DMS153 treated with DMSO at 0.1 percent for 48 hours (cell line): ENCODE results near the gene LRRC74A.

Experiments
- DNase-seq: peaks from one replicate; lab custom pipeline; 2025; ENCODE audit not compliant: unreplicated experiment; lab: John Stamatoyannopoulos, UW

The LRRC74A gene

DNA sequence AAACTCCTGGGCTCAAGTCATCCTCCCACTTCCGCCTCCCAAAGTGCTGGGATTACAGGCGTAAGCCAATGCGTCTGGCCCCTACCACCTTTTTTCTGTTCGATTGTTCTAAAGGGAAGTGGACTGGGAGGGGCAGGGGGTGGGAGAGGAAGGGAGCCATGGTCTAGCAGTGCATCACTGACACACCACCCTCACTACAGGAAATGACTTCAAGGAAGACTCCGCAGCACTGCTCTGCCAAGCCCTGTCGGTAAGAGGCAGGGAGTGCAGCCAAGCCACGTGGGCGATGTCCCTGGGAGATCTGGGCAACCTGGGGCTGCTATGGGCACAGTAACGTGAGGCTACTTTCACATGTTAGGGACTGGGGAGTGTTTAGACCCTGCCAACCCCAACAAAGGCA, 18.0 kb downstream of the LRRC74A start:
- DNase-seq, result no peak

DNA sequence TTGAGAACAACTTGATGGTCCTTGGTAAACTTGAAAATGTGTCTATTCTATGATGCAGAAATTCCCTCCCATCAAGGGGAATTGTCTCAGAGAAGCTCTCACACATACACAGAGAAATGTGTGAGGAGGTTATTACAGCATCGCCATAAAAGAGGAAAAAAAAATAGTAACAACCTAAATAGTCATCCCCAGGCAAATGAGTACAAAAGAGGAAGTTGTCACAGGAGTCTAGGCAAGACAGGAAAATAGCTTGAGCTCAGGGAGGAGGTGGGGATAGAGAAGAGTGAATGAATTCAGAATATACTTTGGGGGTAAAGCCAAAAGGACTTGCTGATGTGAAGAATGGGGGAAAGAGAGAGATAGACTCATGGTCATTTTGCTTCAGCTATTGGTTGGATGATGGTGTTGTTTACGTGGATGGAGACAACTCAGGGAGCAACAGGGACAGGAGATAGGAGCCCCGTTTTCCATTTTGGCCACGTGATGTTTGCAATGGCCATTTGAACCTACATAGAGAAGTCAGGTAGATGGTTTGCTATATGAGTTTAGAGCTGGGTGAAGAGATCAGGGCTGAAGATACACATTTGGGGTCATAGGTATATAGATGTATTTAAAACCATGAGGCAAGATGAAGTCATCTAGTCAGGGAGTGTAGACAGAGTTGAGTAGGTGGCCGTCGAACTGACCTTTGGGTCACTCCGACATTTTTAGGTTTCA, 20.3 kb downstream of the LRRC74A start:
- no peak for DNase-seq

DNA sequence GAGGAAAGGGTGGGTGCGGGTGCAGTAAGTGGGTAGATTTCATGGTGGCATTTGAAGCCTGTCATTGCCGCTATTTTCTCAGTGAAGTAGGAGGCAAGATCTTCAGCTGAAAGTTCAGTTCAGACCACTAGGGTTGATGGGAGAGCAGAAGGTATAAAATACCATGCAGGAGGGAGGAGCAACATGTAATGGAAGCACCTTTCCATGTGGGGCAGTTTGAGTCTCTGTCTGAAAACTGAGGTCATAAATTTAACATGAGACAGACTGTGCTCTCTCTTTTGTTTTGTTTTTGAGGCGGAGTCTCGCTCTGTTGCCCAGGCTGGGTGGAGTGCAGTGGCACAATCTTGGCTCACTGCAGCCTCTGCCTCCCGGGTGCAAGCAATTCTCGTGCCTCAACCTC, 22.7 kb downstream of the LRRC74A start:
- no peak for DNase-seq

- DNase-seq, result no peak
Observed at GRCh38 chr14:76855066-76855465, 28.9 kb downstream of the LRRC74A start.

DNA sequence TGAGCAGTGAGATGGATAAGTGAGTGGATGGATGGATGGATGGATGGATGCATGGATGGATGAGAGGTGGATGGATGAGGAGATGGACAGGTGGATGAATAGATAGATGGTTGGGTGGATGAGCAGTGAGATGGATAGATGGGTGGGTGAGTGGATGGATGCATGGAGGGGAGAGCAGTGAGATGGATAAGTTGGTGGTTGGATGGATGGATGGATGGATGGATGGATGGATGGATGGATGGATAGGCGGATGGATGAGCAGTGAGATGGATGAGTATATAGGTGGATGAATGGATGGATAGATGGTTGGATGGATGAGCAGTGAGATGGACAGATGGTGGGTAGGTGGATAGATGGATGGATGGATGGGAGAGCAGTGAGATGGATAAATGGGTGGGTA, 30.6 kb downstream of the LRRC74A start:
- no peak for DNase-seq

GRCh38 chr14:76861574-76862255, 35.5 kb downstream of the LRRC74A start:
- no peak for DNase-seq

DNA sequence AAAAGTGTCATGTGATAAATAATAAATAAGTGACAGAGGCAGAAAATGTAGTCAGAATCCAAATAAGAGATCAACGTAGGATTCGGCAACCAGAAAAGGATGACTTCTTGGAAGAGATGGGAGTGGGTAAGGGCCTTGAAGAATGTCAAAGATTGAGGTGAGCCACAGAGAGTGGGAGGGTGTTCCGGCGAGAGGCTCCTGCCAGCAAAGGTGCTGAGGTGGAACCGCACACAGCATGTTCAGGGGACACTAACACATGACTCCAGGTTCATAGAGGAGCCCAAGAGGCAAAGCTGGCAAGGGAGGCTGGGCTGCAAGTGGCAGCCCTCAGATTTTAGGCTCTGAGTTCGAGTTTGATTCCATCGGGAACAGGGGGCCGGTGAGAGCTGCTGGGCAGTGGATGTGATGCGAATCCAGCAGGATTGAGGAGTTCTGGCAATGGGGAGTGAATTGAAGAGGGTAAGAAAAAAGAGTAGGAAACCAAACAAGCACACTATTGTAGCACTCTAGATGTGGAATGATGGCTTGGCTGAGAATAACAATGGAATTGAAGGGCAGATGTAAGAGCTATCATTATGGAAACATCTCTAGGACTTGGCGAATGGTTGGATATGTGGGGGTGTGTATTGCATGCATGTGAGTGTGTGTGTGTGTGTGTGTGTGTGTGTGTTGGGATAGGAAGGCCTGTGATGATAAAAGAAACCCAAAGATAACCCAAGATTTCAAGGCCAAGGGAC, 36.5 kb downstream of the LRRC74A start:
- no peak for DNase-seq

DNA sequence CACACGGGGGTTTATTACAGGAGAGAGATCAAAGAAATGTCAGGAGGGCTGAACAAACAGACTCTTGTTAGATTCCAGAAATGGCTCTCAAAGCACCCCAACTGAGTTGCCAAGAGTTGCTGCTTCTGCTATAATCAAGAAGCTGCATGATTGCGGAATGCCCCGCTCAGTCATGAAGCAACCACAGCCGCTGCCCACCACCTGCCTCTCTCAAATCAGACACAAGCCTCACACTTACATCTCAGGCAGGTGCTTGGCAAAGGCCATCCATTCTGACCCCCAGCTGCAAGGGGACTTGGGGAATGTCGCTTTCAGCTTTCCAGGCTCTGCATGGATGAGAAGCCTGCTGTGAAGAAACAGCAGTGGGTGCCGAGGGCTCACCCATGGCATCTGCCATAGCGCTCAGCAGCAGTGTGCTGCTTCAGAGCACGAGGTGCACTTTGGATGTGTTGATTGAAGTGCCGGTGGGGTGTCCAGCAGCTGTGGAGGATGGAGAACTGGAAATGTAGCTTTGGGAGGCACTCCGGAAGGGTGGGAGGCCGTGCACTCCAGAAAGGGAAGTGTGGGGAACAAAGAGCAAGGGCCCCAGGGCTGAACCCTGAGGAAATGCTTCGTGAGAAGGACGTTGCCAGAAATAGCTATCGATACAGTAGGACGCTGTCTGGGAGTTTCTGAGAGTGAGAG, 37.7 kb downstream of the LRRC74A start:
- DNase-seq, result peak; percentile 21

GRCh38 chr14:76866456-76866855, 40.2 kb downstream of the LRRC74A start:
- no peak for DNase-seq

- no peak for DNase-seq
Observed at GRCh38 chr14:76867516-76868453, 41.6 kb downstream of the LRRC74A start.

GRCh38 chr14:76868454-76869170, 42.4 kb downstream of the LRRC74A start:
- no peak for DNase-seq

DNA sequence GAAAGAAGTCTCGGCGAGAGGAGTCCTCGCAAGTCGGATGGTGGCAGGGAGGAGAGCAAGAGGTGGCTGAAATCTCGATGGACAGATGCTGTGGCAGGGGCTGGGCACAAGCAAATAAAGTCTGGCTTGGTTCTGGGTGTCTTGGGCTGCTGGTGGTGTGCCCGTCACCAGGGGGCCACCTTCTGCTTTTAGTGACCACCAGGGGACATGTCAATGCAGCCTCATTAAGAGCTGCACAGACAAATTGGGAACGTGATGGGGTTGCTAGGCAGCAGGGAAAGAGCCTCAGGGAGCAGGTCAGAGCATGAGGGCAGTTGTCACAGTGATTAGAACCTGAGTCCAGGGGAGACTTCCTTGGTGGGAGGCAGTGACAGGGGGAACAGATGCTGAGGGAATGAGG, 44.0 kb downstream of the LRRC74A start:
- DNase-seq, result no peak

DNA sequence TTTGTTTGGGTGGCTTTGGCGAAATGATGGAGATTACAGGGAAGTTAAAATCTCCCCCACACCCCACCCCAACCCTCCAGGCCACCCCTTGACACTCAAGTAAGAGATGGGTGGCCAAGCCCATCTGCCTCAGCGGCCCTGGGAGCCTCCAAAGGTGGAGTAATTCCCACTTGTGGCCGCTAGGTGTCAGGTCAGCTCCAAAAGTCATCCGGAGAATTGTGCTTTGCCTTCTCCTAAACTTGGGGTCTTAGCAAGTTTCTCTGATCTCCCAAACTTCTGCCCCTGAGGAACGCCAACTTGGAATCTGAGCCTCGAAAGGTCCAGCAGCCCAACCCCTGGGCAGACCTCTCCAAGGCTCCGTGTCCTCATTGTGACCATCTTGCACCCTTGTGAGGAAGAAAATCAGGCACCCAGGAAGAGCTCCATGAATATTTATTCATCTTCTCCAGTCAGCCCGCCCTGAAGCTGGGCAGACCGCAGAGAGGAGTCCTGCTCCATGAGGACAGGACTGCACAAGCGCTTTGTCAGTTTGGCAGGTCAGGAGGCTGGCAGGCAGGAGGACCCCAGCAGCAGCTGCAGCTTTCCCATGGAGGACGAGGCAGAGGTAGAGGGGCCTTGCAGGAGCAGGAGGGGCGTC, 46.7 kb downstream of the LRRC74A start:
- DNase-seq, result peak; percentile 32

DNA sequence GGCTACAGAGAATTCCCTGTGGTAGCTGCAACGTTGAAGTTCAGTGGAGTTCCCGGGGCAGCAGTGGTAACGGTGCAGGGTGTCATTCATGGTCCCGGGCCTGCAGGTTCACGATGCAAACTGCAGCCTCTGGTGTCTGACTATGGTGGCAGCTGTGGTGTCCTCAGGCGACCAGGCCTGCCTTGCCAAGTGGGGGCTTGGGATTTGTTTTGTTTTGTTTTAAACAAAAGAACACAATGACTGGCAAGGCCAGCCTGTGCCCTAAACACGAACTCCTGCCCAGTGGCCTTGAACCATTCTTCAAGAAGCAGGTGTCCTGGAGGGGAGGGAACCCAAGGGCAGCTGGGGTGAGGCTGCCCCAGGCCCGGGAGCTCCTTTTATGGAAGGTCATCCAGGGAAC, 48.5 kb downstream of the LRRC74A start:
- DNase-seq, result no peak

- peak; percentile 42 for DNase-seq
Observed at GRCh38 chr14:76876076-76876475, 49.9 kb downstream of the LRRC74A start.

- DNase-seq, result no peak
Observed at GRCh38 chr14:76877871-76878270, 51.7 kb downstream of the LRRC74A start.

DNA sequence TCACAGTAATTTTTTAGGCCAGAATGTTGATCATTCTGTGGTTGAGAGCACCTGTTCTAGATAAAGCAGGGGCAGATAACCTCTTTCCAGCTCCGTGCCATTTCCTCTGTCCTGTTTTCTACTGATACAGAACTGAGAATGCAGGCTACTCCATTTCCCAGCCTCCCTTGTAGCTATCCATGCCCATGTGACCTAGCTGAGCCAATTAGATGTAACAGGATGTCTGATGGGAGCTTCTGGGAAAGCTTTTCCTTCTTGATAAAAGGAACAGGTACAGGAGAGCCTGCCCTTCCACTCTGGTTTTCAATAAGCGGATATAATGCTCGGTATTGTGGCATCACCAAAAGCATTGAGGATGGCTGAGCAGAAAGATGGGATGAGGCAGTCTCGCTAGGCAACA, 54.2 kb downstream of the LRRC74A start:
- no peak for DNase-seq

GRCh38 chr14:76881348-76881747, 55.1 kb downstream of the LRRC74A start:
- DNase-seq, result no peak

DNA sequence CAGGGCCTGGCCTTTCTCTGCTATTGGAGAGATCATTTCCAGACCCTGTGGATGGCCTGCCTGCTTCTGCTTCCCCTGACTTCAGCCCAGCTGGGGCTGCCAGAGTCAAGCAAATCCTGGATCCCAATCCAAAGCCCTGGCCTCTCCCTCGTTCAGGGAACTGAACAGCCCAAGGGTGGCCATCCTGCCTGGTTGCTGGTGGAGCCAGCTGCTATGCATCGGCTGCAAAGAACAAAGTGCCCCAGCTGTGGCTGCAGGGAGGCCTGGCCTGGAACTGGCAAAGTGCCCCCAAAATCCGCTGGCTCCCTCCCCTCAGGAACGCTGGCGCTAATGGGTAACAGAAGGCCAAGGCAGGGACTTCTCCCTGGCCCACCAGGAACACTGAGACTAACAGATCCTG, 56.4 kb downstream of the LRRC74A start:
- DNase-seq, result no peak
